Fibroblast of skin of scalp (primary cell): ENCODE results near the gene RPL28.
A peak's percentile ranks its signal among the peaks of the same experiment; 100 is the strongest.

Source experiments
- DNase-seq: peaks from one replicate; pipeline ENCODE4 v3.0.0-alpha.2; 2013

RPL28 gene

DNA sequence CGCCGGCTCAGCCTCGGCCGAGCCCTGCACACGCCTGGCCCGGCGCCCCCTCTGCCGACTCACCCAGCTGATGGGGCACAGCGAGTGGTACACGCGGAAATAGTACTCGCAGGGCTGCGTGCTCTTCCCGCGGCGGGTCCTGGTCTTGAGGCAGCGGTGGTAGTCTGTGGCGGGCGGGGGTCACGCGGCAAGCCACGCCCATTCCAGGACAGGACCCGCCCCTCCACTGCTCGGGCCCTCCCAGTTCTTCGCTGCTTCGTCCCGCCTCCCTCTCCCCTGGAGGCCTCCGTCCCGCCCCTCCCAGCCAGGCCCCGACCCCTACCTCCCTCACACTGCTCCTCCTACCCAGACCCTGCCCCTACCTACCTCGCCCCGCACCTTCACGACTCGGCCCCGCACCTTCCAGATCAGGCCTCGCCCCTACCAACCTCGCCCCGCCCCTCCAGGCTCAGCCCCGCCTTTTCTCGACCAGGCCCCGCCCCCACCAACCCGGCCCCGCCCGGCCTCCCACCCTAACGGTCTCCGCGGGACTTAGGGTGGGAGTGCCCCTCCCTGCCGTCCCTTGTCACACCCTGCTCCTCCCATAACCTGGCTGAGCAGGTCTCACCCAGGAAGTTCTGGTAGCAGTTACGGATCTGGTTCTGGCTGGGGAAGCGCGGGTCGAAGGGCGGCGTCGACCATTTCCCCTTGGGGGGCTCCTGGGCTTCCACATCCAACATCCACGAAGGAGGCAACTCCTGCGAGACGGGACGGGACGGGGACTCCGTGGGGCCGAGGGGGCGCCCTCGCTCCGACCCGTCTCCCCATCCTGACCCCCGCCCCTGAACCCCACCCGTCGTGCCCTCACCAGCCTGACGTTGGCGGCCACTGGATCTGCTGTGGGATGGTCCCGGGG lies 31.7 kb upstream of the RPL28 start:
- DNase-seq: peak; percentile 58

DNA sequence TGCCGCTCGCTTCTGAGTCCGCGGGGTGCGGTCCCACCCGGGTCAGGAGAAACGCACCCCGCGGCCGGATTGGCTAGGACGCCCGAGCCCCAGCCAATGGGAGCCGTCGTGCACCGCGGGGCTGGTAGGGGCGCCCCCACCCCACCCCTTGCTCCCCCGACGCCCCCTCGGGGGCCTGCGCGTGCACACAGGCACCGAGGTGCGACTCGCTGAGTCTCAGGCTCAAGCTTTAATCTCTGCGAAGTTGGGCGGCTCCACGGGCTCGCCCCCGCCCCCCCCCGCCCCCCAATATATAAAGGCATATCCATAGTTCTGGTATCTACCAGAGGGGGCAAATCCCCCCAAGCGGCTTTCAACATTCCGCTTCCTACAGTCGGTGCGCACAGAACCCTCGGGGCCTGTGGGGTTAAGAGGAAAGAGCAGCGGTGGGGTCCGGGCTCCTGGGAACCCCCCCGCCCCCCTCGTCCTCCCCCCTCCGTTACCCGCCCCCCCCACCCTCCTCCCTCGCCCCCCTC lies 31.0 kb upstream of the RPL28 start, which contains the start of gene COX6B2:
COX6B2 (minus strand) TSS at position 22 of the 515 bp plus-strand sequence. CDS start 198 bp downstream, outside the sequence.
- DNase-seq: no peak

DNA sequence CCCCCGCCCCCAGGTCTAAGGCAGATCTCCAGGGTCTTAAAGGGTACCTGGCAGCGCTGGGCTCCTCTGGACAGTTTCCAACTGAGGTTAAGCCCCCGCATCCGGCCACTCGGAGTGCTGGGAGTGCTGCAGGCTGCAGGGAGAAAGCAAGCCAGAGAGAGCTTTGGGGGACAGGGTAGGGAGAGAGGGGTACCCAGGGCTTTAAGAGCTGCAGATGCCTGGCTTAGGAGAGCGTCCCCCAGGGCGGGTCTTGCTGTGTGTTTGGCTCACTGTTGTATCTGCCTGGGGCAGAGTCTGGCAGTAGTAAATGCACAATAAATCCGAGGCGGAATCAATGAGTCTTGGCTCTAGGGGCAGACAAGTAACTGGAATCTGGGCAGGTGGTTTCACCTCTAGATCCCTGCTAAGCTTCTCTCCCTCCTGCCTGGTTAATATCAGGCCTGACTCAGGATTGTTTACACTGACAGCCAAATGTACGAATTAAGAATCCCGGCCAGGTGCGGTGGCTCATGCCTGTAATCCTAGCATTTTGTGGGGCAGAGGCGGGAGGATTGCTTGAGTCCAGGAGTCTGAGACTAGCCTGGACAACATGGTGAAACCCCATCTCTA lies 30.4 kb upstream of the RPL28 start:
- no peak for DNase-seq

DNA sequence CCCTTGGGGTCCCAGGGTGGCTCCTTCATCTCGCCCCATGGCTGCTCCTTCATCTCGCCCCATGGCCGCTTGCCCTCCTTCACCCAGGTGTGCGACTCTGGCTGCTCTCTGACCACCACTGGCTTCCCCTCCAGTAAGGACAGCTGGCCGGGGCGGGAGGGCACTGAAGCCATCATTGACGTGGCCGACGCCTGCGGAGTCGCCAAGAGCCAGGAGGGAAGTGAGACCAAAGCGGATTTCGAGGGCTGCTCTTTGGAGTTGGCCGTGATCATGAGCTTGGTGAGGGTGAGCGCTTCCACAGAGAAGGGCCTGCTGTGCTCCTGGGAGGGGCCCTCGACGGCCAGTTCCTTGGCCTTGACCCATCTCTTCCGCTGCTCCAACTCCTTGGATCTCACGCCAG lies 27.2 kb upstream of the RPL28 start:
- DNase-seq: no peak

DNA sequence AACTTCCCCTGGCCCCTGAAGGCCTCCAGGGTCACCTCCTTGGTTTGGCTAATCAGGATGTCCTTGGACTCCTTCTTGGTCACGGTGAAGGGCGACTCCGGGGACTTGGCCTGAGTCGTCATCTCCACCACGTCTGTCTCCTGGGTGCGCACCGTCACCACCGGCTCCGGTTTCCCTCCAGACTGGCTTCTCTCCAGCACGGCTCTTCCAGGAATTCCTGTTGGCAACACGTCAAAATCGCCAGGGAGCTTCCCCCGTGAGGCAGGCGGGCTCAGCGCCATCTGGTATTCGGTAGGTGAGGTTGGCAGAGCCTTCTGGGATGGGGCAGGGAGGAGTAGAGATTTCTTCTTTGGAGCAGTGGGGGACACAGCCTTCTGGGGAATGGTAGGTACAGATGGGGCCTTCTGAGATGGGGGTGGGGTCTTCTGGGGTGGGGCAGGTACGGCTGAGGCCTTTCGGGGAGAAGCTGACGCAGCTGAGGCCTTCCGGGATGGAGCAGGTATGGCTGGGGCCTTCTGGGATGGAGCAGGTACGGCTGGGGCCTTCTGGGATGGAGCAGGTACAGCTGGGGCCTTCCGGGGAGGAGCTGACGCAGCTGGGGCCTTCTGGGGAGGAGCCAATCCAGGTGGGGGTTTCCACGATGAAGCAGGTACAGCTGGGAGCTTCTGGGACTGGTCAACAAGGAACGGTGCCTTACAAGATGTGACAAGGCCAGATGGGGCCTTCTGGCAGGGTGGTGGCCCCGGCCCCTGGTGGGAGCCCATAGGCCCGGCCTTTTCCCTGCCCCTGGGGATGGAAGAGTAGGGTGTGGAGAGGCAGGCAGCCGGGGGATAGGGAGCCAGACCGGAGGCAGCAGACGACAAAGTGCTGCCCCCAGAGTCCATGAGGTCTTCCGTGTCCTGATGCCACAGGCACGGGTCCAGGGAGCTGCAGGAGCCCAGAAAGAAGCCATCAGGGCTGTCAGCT lies 26.5 kb upstream of the RPL28 start:
- no peak for DNase-seq

DNA sequence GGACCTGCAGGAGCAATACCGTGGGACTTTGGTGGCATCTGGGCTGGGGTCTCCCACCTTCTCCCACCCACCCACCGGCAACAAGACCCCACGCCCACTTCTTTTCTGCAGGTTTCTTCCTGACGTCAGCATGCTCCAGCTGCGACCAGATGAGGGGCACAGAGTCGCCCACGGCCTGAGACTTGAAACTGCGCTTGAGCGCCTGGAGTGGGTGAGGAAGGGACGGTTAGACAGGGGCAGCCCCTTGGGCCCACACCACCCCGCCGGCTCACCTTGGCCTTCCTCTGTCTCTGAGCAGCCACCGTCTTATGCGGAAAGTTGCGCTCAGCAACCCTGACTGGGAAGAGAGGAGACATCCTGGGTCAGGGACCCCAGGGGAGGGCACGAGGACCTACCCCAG lies 24.8 kb upstream of the RPL28 start:
- no peak for DNase-seq

DNA sequence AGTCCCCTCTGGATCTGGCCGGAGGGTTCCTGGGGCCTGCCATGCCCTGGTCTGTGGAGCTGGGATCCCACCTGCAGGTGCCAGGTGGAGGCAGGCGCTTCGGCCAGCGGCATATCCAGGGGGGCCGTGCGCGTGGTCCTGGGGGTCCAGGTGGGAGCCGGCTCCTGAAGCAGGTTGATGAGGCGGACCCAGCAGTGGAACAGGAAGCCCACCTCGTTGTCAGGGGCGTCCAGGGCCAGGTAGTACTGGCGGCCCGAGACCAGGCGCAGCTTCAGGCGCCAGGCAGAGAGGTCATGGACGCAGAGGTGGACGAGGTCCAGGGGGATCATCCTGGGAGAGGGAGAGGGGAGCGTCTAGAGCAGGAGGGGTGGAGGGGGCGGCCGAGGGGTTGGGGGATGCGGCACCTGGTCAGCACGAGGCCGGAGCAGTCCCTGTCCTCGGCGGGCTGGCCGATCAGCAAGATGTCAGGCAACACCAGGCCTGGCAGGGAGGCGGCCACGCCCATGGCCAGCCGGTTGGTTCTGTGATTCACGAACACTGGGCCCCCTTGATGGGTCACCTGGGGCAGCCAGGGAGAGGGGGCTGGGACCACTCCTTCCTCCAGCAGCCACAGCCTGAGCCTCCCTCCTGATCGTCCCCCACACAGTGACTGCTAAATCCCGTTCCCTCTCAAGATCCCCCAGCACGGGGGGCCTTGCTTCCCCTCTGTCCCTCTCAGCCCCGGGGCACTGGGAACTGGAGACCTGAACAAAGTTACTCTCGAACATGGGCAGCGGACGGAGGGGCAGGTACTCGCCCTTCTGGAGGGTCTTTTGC lies 23.4 kb upstream of the RPL28 start:
- no peak for DNase-seq

DNA sequence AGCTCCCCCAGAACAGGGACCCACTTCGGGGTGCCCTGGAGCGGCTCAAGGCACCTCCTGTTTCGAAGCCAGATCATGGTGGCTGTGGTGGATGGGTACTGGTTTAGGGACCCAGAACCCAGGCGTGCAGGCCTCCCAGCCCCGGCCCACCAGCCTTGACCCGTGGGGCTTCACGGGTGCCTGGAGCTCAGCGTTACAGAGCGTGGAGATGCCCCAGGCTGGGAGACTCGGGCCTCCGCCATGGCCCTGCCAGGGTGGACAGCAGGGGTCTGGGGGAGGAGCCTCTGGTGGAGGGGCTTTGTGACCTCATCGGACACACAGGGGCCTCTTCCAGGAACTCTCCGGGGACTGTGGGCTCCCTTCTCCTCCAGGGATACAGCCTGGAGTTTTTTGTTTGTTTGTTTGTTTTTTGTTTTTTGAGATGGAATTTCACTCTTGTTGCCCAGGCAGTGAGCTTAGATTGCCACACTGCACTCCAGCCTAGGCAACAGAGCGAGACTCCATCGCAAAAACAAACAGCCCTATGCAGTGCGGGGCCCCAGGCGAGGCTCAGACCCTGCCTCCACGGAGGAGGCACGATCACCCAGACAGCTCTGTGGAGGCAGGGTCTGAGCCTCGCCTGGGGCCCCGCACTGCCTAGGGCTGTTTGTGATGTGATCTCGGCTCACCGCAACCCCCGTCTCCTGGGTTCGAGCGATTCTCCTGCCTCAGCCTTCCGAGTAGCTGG lies 22.6 kb upstream of the RPL28 start, which contains the start of gene GARIN5B:
GARIN5B (minus strand) TSS at position 271 of the 727 bp plus-strand sequence; CDS start at position 77, 194 bp downstream.
- no peak for DNase-seq

DNA sequence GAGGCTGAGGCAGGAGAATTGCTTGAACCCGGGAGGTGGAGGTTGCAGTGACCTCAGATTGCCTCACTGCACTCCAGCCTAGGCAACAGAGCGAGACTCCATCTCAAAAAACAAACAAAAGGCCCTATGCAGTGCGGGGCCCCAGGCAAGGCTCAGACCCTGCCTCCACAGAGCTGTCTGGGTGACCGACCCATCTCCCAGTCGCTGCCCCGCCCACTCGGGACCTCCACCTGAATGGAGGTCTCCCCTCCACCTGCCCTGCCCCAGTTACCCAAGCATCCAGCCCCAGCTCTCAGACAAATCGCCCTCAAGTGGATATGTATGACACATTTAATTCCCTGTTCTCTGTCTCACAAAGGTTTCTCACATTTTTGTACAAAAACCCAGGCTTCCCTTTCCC lies 20.5 kb upstream of the RPL28 start:
- no peak for DNase-seq

DNA sequence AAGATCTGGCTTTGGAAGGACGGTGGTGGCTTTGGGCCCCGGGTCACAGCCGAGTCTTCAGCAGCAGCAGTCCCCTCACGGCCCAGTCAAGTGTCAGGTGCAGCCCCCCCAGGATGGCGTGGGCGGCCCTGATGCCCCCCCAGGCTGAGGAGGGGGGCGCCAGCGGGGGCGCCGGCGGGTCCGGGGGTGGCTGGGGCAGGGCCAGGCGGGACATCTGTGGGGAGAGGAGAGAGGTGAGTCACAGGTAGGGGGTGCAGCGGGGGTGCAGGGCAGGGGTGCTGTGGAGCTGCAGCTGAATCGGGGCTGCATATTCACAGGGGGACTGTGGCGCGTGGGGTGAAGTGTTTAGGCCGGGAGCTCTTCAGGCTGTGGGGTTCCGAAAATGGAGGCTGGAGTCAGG lies 19.8 kb upstream of the RPL28 start:
- DNase-seq: no peak

DNA sequence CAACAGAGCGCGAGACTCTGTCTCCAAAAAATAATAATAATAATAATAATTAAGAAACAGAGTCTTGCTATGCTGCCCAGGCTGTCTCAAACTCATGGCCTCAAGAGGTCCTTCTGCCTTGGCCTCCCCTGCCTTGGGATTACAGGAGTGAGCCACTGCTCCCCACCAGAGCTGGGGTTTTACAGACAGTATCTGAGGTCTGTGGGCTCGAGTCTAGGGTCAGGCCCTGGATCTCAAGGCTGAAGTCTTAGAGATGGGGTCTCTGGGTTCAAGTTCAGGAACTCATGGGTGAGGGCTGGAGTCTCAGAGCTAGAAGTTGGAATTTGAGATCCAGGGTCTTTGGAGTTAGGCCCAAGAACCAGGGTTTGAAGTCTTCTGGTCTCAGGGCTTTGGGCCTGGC lies 18.9 kb upstream of the RPL28 start:
- DNase-seq: no peak

DNA sequence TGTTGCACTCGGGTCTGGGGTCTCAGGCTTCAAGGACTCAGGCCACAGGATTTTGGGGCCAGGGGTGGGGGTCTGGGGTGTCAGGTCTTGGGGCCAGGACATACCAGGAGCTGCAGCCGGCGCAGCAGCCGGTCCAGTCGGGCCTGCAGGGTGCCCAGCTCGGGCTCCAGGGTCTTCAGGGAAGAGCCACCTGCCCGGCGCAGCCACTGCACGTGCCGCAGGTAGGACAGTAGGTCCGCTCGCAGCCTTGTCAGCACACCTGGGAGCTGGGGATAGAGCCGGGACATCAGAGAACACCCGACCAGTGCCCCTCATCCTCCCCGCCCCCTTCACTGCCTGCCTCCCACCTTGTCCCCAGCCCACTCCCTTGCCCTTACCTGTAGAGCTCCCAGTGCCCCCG lies 17.6 kb upstream of the RPL28 start:
- no peak for DNase-seq

DNA sequence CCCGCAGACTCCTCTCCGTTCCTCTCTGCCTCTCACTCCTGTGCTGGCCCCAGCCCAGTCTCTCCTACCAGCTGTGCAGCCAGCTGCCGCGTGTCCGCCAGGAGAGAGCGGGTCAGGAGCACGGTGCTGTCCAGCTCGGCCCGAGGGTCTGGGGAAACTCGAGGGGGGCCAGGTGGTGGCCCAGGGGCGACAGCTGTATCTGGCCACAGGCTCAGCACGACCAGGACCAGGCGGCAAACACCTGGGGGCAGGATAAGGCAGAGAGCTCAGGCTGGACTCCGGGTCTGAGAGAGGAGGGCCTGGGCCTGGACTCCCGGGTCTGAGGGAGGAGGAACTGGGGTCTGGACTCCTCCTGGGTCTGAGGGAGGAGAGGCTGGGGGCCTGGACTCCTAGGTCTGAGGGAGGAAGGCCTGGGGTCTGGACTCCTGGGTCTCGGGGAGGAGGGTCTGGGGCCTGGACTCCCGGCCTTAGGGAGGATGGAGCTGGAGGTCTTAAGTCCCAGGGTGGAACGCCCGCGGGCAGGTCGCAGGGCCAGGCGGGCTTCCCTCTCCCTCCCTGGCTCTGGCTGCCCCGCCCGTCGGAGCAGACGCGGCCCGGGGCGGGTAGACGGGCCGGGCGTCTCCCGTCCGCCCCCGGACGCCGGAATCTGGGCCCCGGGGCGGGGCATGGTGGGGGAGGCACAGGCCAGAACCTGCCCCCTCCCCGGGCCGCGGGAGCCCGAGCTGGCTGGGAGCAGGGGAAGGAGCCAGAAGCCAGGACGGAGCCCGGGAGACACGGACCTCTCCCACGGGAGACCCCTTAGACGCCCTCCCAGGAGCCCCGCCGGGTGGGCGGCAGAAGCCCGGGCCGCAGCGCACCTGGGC lies 16.8 kb upstream of the RPL28 start:
- peak; percentile 77 for DNase-seq

DNA sequence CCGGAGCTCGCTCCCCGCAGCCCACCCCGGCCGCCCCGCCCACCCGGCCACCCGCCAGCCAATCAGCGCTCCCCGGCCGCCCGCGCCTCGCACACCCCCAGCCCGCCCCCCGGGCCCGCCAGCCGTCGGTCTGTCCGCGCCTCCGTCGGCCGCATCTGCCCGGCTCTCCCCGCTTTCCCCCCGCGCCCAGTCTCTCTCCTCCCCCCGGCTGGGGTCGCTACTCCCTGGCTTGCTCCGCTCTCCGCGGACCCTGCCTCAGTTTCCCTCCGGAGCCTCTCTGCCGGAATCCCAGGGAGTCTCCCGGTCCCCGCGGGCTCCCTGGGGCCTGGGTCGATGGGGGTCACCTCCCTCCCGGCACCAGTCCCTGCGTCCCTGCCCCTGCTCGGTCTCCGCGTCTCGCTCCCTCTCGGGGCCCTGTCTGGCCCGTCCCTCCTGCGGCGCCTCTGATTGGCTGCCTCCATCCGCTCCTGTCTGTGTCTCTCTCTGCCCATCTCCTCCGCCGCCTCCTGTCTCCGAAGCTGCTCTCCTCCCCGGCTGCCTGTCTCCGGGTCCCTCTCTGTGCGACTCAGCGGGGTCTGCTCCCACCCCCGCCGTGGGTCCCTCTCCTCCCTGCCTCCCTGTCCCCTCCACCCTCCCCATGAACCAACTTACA lies 16.0 kb upstream of the RPL28 start:
- peak; percentile 85 for DNase-seq

DNA sequence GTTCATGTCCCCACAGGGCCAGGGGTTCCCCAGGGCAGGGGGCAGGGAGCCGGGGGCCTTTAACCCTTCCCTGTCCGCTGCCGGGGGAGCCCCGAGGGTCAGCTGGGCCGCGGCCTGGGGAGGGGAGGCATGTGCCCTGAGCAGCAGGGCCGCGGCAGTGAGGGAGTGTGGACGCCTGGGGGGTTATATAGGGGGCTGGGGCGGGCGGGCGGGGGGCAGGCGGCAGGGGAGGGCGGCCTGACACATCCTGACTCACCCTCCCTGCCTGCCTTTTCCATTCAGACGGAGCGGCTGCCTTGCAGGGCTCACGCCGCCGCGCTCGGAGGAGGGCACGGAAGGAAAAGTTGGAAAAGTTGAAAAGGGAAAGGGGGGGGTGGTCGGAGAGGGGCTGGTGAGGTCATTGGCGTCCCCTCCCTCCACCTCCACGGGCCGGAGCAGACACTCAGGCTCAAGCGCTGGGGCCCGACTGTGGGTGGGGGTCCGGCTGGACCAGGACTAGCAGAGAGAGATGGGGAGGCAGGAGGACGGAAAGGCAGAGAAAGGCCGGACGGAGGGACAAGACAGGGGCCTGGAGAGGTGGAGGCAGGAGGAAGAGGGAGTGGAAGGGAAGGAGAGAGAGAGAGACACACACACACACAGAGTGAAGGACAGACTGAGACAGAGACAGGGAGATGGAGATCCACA lies 15.3 kb upstream of the RPL28 start, which contains the start of gene IL11:
IL11 (minus strand) TSS at position 159 of the 684 bp plus-strand sequence; CDS start at position 6, 153 bp downstream.
- DNase-seq: peak; percentile 81

DNA sequence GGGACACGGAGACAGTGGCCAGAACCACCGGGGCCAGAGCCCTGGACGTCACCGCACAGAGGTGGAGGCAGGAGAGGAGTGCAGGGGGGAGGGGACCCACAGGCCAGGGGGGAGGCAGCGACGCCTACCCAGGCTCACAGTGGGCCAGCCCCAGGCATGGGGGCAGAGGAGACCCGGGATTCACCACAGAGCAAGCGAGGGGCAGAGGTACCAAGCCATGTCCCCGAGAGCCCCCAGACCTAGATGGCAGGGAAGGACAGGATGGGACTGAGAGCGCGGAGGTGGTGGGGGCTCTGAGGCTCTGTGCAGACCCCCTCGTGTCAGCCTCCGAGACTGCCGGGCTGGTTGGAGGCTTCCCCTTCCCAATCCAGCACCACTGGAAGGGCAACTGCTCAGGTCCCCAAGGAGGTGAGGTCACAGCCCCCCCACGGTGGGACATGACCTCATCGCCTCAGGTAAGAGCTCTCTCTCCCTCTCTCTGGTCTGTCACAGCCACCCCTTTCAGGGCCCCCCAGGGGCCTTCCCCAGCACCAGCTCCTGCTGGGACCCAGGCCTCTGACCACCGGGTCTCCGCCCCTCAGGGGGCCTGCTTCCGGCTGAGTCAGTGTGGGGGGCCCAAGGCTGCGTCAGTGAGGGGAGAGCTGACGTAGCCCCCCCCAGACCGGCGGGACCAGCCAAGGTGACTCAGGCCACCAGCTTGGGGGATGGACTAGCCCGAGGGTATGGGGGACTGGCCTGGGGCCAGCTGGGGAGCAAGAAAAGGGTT lies 13.2 kb upstream of the RPL28 start:
- DNase-seq: peak; percentile 77

DNA sequence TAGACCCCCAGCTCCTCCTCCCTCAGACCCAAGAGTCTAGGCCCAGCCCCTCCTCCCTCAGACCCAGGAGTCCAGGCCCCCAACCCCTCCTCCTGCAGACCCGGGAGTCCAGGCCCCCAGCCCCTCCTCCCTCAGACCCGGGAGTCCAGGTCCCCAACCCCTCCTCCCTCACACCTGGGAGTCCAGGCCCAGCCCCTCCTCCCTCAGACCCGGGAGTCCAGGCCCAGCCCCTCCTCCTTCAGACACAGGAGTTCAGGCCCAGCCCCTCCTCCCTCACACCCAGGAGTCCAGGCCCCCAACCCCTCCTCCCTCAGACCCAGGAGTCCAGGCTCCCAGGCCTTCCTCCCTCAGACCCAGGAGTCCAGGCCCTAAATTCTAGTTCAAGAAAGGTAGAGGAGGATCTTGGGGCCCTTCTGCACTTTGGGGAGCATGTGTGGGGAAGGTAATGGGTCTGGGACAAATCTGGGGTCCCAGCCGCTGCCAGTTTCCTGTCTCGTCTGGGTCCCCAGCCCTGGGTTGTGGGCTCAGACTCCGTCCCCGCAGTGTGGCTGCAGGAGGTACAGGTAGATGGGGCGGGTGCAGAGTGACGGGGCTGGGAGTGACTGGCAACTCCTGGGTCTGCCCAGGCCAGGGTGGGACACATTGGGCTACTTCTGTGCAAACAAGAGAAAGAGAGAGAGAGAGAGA lies 12.3 kb upstream of the RPL28 start:
- no peak for DNase-seq
